HG02970 (cell line): ENCODE measurements around the gene CAPZA2.
A peak's percentile ranks its signal among the peaks of the same experiment; 100 is the strongest.
"Not testable (repeated sequence)": the region's sequence is repeated elsewhere in the genome, so short reads cannot be mapped to it uniquely, and the experiment has no call there.

Experiments used
- ATAC-seq: cut with Tn5 transposase; IDR thresholded peaks from one replicate; pipeline ENCODE4 v1.9.1; 2021; ENCODE audit warnings: mild to moderate bottlenecking, moderate library complexity, moderate number of reproducible peaks; ENCODE audit not compliant: unreplicated experiment, low FRiP score

CAPZA2 gene

GRCh38 chr7:116952635-116953371 is 90.4 kb downstream of the CAPZA2 start:
- ATAC-seq = peak; percentile 12

GRCh38 chr7:116953372-116953905 is 91.1 kb downstream of the CAPZA2 start, which contains the start of gene ST7:
Gene ST7, plus strand, starts transcription at chr7:116953501. Its CDS starts 40 bp downstream, at chr7:116953541.
- ATAC-seq = peak; percentile 41

- peak; percentile 19 for ATAC-seq
These were observed 91.8 kb downstream of the CAPZA2 start for GRCh38 chr7:116953906-116954838.

- ATAC-seq = no peak
These were observed 93.0 kb downstream of the CAPZA2 start for GRCh38 chr7:116955340-116955739.

GRCh38 chr7:116955801-116956476 is 93.6 kb downstream of the CAPZA2 start:
- peak; percentile 65 for ATAC-seq

- ATAC-seq = no peak
These were observed 94.1 kb downstream of the CAPZA2 start for GRCh38 chr7:116956477-116956804.

GRCh38 chr7:116957874-116958273 is 95.5 kb downstream of the CAPZA2 start:
- ATAC-seq = no peak

GRCh38 chr7:116961966-116962673 is 99.7 kb downstream of the CAPZA2 start:
- ATAC-seq = not testable (repeated sequence)

- no peak for ATAC-seq
These were observed 100.8 kb downstream of the CAPZA2 start for GRCh38 chr7:116963234-116963633.

GRCh38 chr7:116966601-116967000 is 104.2 kb downstream of the CAPZA2 start:
- no peak for ATAC-seq

GRCh38 chr7:116967254-116967922 is 105.0 kb downstream of the CAPZA2 start:
- no peak for ATAC-seq

- ATAC-seq = no peak
These were observed 105.6 kb downstream of the CAPZA2 start for GRCh38 chr7:116967983-116968382.

GRCh38 chr7:116968631-116969030 is 106.2 kb downstream of the CAPZA2 start:
- ATAC-seq = no peak

- ATAC-seq = no peak
These were observed 107.0 kb downstream of the CAPZA2 start for GRCh38 chr7:116969371-116969902.

- ATAC-seq = no peak
These were observed 108.0 kb downstream of the CAPZA2 start for GRCh38 chr7:116970238-116970910.

- ATAC-seq = not testable (repeated sequence)
These were observed 108.8 kb downstream of the CAPZA2 start for GRCh38 chr7:116971153-116971552.
